K562 (cell line): Measurements from ENCODE around the gene TSSK6. TPM values are rescaled to one million over a fixed set of nuclear protein-coding genes. Genes with fewer than 3 reads are reported as not detected.

Source experiments
- ATF7 ChIP-seq: fragments of 450-650 bp; IDR thresholded peaks from 2 replicates; pipeline ENCODE4 v1.7.1; 2014; ENCODE audit warnings: mild to moderate bottlenecking, moderate library complexity
- BACH1 ChIP-seq: fragments of 200-800 bp; sonication (Bioruptor generic); IDR thresholded peaks from 2 replicates; pipeline ENCODE4 v1.6.1; 2016; ENCODE audit warnings: missing genetic modification characterization, missing compliant biosample characterization
- BRF2 ChIP-seq: IDR thresholded peaks from 3 replicates; pipeline ENCODE4 v1.6.1; 2011; ENCODE audit warnings: borderline replicate concordance, mild to moderate bottlenecking; ENCODE audit not compliant: insufficient read length, insufficient read depth
- C11orf30 ChIP-seq: fragments of 450-650 bp; IDR thresholded peaks from 2 replicates; pipeline ENCODE4 v1.6.1; 2016; ENCODE audit warnings: low read depth, mild to moderate bottlenecking
- MAFK ChIP-seq: IDR thresholded peaks from 2 replicates; pipeline ENCODE4 v1.6.1; 2011; ENCODE audit warnings: low read length, improper control_type of control experiment
- PYGO2 ChIP-seq: fragments of 450-650 bp; IDR thresholded peaks from 2 replicates; pipeline ENCODE4 v1.6.1; 2016; ENCODE audit warnings: mild to moderate bottlenecking, missing genetic modification characterization, moderate library complexity, missing compliant biosample characterization
- RAD51 ChIP-seq: fragments of 450-650 bp; IDR thresholded peaks from 2 replicates; pipeline ENCODE4 v1.7.1; 2016; ENCODE audit warnings: low read depth, mild to moderate bottlenecking, borderline replicate concordance
- SIN3A ChIP-seq, 2 experiments: fragments of 150-350 bp in 1 of 2; IDR thresholded peaks; 2 replicates each; pipeline ENCODE4 v1.6.1; 2011 to 2016; ENCODE audit warnings: borderline replicate concordance in 2 of 2, low read depth in 2 of 2, low read length in 2 of 2, mild to moderate bottlenecking in 2 of 2, moderate library complexity in 2 of 2; ENCODE audit not compliant: control insufficient read depth in 1 of 2
- SNRNP70 ChIP-seq: fragments of 200-400 bp; formaldehyde crosslinking; optimal IDR thresholded peaks from 2 replicates; pipeline ENCODE3; 2017; ENCODE audit warnings: low read depth, low read length
- TAF9B ChIP-seq: fragments of 450-650 bp; IDR thresholded peaks from 2 replicates; pipeline ENCODE4 v1.6.1; 2018; ENCODE audit warnings: mild to moderate bottlenecking; ENCODE audit not compliant: partially characterized antibody
- polyA plus RNA-seq, 8 experiments: library from polyadenylated mRNA; depleted of rRNA in 4 of 8; stranded (reverse) in 5 of 8; unstranded in 3 of 8; fragments of >200 nt; fragmentation: Nextera tagmentation in 2 of 8; fragmentation: Illumina TruSeq in 1 of 8; extraction: Ambion mirVana in 2 of 8; extraction: Trizol in 1 of 8; gene quantifications; 2 replicates each; pipeline versions ENCODE4 v1.2.1 to v1.2.3, GENCODE V29; 2011 to 2014; ENCODE audit warnings: inconsistent platforms in 1 of 8, missing spikeins in 1 of 8
- total RNA-seq, 7 experiments: library from RNA; depleted of rRNA in 6 of 7; stranded (reverse); fragments of >200 nt in 6 of 7; fragmentation: Illumina TruSeq in 2 of 7; extraction: Trizol in 2 of 7; gene quantifications; 2 replicates each; pipeline versions ENCODE4 v1.2.1 to v1.2.3, GENCODE V29; 2011 to 2021; ENCODE audit warnings: low replicate concordance in 1 of 7

The TSSK6 gene
- total and polyA plus RNA-seq, 9 of the 15 experiments (the other 6 are each of a cell fraction or from before 2014, with no cell fraction given): 0.21 to 2.6 (median 1.5) TPM; not detected in 3

GRCh38 chr19:19464339-19465098 lies 50.8 kb downstream of the TSSK6 start (continued):
- TF ChIP-seq RAD51: peak; percentile 33; the same call in 1 of the 2 replicates
- TF ChIP-seq SNRNP70: no peak
- peak; percentile 82; the same call in 1 of the 2 replicates for TF ChIP-seq BACH1 (tag)
- no peak for TF ChIP-seq TAF9B
- 0 out of 2 replicates have a peak, but pooled peaks have one; percentile 11 for TF ChIP-seq ATF7
- TF ChIP-seq C11orf30: peak; percentile 83
- no peak for TF ChIP-seq PYGO2 (tag)
- TF ChIP-seq MAFK: peak; percentile 70; the same call in 1 of the 2 replicates
- no peak for TF ChIP-seq SIN3A (IDR thresholded peaks at IDR 0.05; ENCODE audit: borderline replicate concordance in 2 of 2, control insufficient read depth in 1 of 2, low read depth in 2 of 2, low read length in 2 of 2)
- TF ChIP-seq BRF2: no peak

Other genes with a start within 250 kb of the TSSK6 start
Only the 7 nearest of the 13 such genes appear.
- 114 and 141 TPM in 2 replicates for gene GATAD2A, start 109.9 kb downstream of the TSSK6 start, total RNA-seq (2014; rRNA removed)
- 36.3 and 39.2 TPM in 2 replicates for gene GATAD2A, start 109.9 kb downstream of the TSSK6 start, total RNA-seq (2014; rRNA removed; fragmentation: Illumina TruSeq; extraction: Trizol)
- gene GATAD2A, start 109.9 kb downstream of the TSSK6 start, total RNA-seq (2015; rRNA removed; fragmentation: Illumina TruSeq; extraction: Trizol): 61.2 and 65.5 TPM in 2 replicates
- gene GATAD2A, start 109.9 kb downstream of the TSSK6 start, total RNA-seq (2021): 215 and 226 TPM in 2 replicates
- 25.4 and 33.0 TPM in 2 replicates for gene GATAD2A, start 109.9 kb downstream of the TSSK6 start, polyA plus RNA-seq (2011; rRNA removed)
- gene GATAD2A, start 109.9 kb downstream of the TSSK6 start, polyA plus RNA-seq (2014; fragmentation: Illumina TruSeq; extraction: Trizol): 44.2 and 80.9 TPM in 2 replicates
- gene GATAD2A, start 109.9 kb downstream of the TSSK6 start, polyA plus RNA-seq (2014; fragmentation: Nextera tagmentation; extraction: Ambion mirVana): 1 to 10 TPM; 2.4 to 5.1 TPM
- 88.4 and 112 TPM in 2 replicates for gene GATAD2A, start 109.9 kb downstream of the TSSK6 start, polyA plus RNA-seq (2014; rRNA removed)
- 386 and 429 TPM in 2 replicates for gene NDUFA13, start 677 bp upstream of the TSSK6 start, total RNA-seq (2014; rRNA removed)
- gene NDUFA13, start 677 bp upstream of the TSSK6 start, total RNA-seq (2014; rRNA removed; fragmentation: Illumina TruSeq; extraction: Trizol): 74.8 and 146 TPM in 2 replicates
- gene NDUFA13, start 677 bp upstream of the TSSK6 start, total RNA-seq (2015; rRNA removed; fragmentation: Illumina TruSeq; extraction: Trizol): 397 and 447 TPM in 2 replicates
- gene NDUFA13, start 677 bp upstream of the TSSK6 start, total RNA-seq (2021): 522 and 559 TPM in 2 replicates
- 340 and 343 TPM in 2 replicates for gene NDUFA13, start 677 bp upstream of the TSSK6 start, polyA plus RNA-seq (2011; rRNA removed)
- 298 and 395 TPM in 2 replicates for gene NDUFA13, start 677 bp upstream of the TSSK6 start, polyA plus RNA-seq (2014; fragmentation: Illumina TruSeq; extraction: Trizol)
- gene NDUFA13, start 677 bp upstream of the TSSK6 start, polyA plus RNA-seq (2014; fragmentation: Nextera tagmentation; extraction: Ambion mirVana): 100 to 1,000 TPM; 263 to 440 TPM
- 596 and 801 TPM in 2 replicates for gene NDUFA13, start 677 bp upstream of the TSSK6 start, polyA plus RNA-seq (2014; rRNA removed)
- gene YJEFN3, start 13.4 kb upstream of the TSSK6 start, total RNA-seq (2014; rRNA removed): 1.3 and 1.5 TPM in 2 replicates
- 0.86 and 0.98 TPM in 2 replicates for gene YJEFN3, start 13.4 kb upstream of the TSSK6 start, total RNA-seq (2014; rRNA removed; fragmentation: Illumina TruSeq; extraction: Trizol)
- gene YJEFN3, start 13.4 kb upstream of the TSSK6 start, total RNA-seq (2015; rRNA removed; fragmentation: Illumina TruSeq; extraction: Trizol): 1.1 TPM in 2 replicates
- 3.6 and 4.8 TPM in 2 replicates for gene YJEFN3, start 13.4 kb upstream of the TSSK6 start, total RNA-seq (2021)
- gene YJEFN3, start 13.4 kb upstream of the TSSK6 start, polyA plus RNA-seq (2011; rRNA removed): 1.0 and 1.6 TPM in 2 replicates
- 2.9 and 3.8 TPM in 2 replicates for gene YJEFN3, start 13.4 kb upstream of the TSSK6 start, polyA plus RNA-seq (2014; fragmentation: Illumina TruSeq; extraction: Trizol)
- under 1 TPM in 1 of 2 experiments, not detected in 1; 0.04 TPM for gene YJEFN3, start 13.4 kb upstream of the TSSK6 start, polyA plus RNA-seq (2014; fragmentation: Nextera tagmentation; extraction: Ambion mirVana)
- 4.8 and 5.8 TPM in 2 replicates for gene YJEFN3, start 13.4 kb upstream of the TSSK6 start, polyA plus RNA-seq (2014; rRNA removed)
- 0.23 and 0.33 TPM in 2 replicates for gene CILP2, start 22.7 kb upstream of the TSSK6 start, total RNA-seq (2014; rRNA removed)
- gene CILP2, start 22.7 kb upstream of the TSSK6 start, total RNA-seq (2014; rRNA removed; fragmentation: Illumina TruSeq; extraction: Trizol): 0.04 TPM in 1 of 2 replicates, not detected in the other
- 0.08 and 0.11 TPM in 2 replicates for gene CILP2, start 22.7 kb upstream of the TSSK6 start, total RNA-seq (2015; rRNA removed; fragmentation: Illumina TruSeq; extraction: Trizol)
- gene CILP2, start 22.7 kb upstream of the TSSK6 start, total RNA-seq (2021): 0.29 and 0.35 TPM in 2 replicates
- 0.04 and 0.07 TPM in 2 replicates for gene CILP2, start 22.7 kb upstream of the TSSK6 start, polyA plus RNA-seq (2011; rRNA removed)
- gene CILP2, start 22.7 kb upstream of the TSSK6 start, polyA plus RNA-seq (2014; fragmentation: Illumina TruSeq; extraction: Trizol): 0.04 TPM in 2 replicates
- not detected for gene CILP2, start 22.7 kb upstream of the TSSK6 start, polyA plus RNA-seq (2014; fragmentation: Nextera tagmentation; extraction: Ambion mirVana)
- gene CILP2, start 22.7 kb upstream of the TSSK6 start, polyA plus RNA-seq (2014; rRNA removed): 0.05 and 0.31 TPM in 2 replicates
- 1.2 and 2.2 TPM in 2 replicates for gene PBX4, start 103.1 kb upstream of the TSSK6 start, total RNA-seq (2014; rRNA removed)
- gene PBX4, start 103.1 kb upstream of the TSSK6 start, total RNA-seq (2014; rRNA removed; fragmentation: Illumina TruSeq; extraction: Trizol): 0.73 and 0.86 TPM in 2 replicates
- gene PBX4, start 103.1 kb upstream of the TSSK6 start, total RNA-seq (2015; rRNA removed; fragmentation: Illumina TruSeq; extraction: Trizol): 2.0 and 2.1 TPM in 2 replicates
- 2.0 and 2.1 TPM in 2 replicates for gene PBX4, start 103.1 kb upstream of the TSSK6 start, total RNA-seq (2021)
- gene PBX4, start 103.1 kb upstream of the TSSK6 start, polyA plus RNA-seq (2011; rRNA removed): 2.7 and 3.1 TPM in 2 replicates
- gene PBX4, start 103.1 kb upstream of the TSSK6 start, polyA plus RNA-seq (2014; fragmentation: Illumina TruSeq; extraction: Trizol): 0.92 and 2.5 TPM in 2 replicates
- under 1 TPM in 1 of 2 experiments, not detected in 1; 0.11 TPM for gene PBX4, start 103.1 kb upstream of the TSSK6 start, polyA plus RNA-seq (2014; fragmentation: Nextera tagmentation; extraction: Ambion mirVana)
- 3.8 and 5.9 TPM in 2 replicates for gene PBX4, start 103.1 kb upstream of the TSSK6 start, polyA plus RNA-seq (2014; rRNA removed)
- gene LPAR2, start 112.7 kb upstream of the TSSK6 start, total RNA-seq (2014; rRNA removed): 2.3 and 3.3 TPM in 2 replicates
- 1.8 and 1.9 TPM in 2 replicates for gene LPAR2, start 112.7 kb upstream of the TSSK6 start, total RNA-seq (2014; rRNA removed; fragmentation: Illumina TruSeq; extraction: Trizol)
- gene LPAR2, start 112.7 kb upstream of the TSSK6 start, total RNA-seq (2015; rRNA removed; fragmentation: Illumina TruSeq; extraction: Trizol): 4.0 and 4.4 TPM in 2 replicates
- gene LPAR2, start 112.7 kb upstream of the TSSK6 start, total RNA-seq (2021): 7.0 and 10.3 TPM in 2 replicates
- 4.4 and 9.4 TPM in 2 replicates for gene LPAR2, start 112.7 kb upstream of the TSSK6 start, polyA plus RNA-seq (2011; rRNA removed)
- 6.5 and 7.8 TPM in 2 replicates for gene LPAR2, start 112.7 kb upstream of the TSSK6 start, polyA plus RNA-seq (2014; fragmentation: Illumina TruSeq; extraction: Trizol)
- gene LPAR2, start 112.7 kb upstream of the TSSK6 start, polyA plus RNA-seq (2014; fragmentation: Nextera tagmentation; extraction: Ambion mirVana): under 1 TPM; 0.63 TPM
- 8.1 and 13.8 TPM in 2 replicates for gene LPAR2, start 112.7 kb upstream of the TSSK6 start, polyA plus RNA-seq (2014; rRNA removed)
- 9.9 and 12.6 TPM in 2 replicates for gene GMIP, start 128.1 kb upstream of the TSSK6 start, total RNA-seq (2014; rRNA removed)
- 2.2 and 3.9 TPM in 2 replicates for gene GMIP, start 128.1 kb upstream of the TSSK6 start, total RNA-seq (2014; rRNA removed; fragmentation: Illumina TruSeq; extraction: Trizol)
- gene GMIP, start 128.1 kb upstream of the TSSK6 start, total RNA-seq (2015; rRNA removed; fragmentation: Illumina TruSeq; extraction: Trizol): 3.2 and 3.3 TPM in 2 replicates
- 13.5 and 15.8 TPM in 2 replicates for gene GMIP, start 128.1 kb upstream of the TSSK6 start, total RNA-seq (2021)
- gene GMIP, start 128.1 kb upstream of the TSSK6 start, polyA plus RNA-seq (2011; rRNA removed): 2.9 and 5.1 TPM in 2 replicates
- gene GMIP, start 128.1 kb upstream of the TSSK6 start, polyA plus RNA-seq (2014; fragmentation: Illumina TruSeq; extraction: Trizol): 5.4 and 6.3 TPM in 2 replicates
- under 1 TPM; 0.14 to 0.38 TPM for gene GMIP, start 128.1 kb upstream of the TSSK6 start, polyA plus RNA-seq (2014; fragmentation: Nextera tagmentation; extraction: Ambion mirVana)
- gene GMIP, start 128.1 kb upstream of the TSSK6 start, polyA plus RNA-seq (2014; rRNA removed): 6.8 and 12.5 TPM in 2 replicates